Smooth muscle cell (in vitro differentiated cells): ENCODE results near the gene SALL4. TPM values are rescaled to one million over a fixed set of nuclear protein-coding genes. Genes with fewer than 3 reads are reported as not detected.

Source experiments
- DNase-seq: peaks from one replicate; lab custom pipeline; 2025; ENCODE audit not compliant: unreplicated experiment; lab: John Stamatoyannopoulos, UW
- H2AFZ ChIP-seq: fragments of 200-600 bp; sonication (generic); 2 replicates; pipeline ENCODE4 v1.6.0; 2016; ENCODE audit warnings: antibody characterized with exemption, low read depth, mild to moderate bottlenecking
- H3F3A ChIP-seq: fragments of 200-600 bp; sonication (generic); 2 replicates; pipeline ENCODE4 v1.6.0; 2017; ENCODE audit warnings: antibody characterized with exemption, low read depth
- H3K27ac ChIP-seq: fragments of 200-600 bp; sonication (generic); 2 replicates; pipeline ENCODE4 v1.5.1; 2016; ENCODE audit warnings: low read depth, mild to moderate bottlenecking
- H3K27me3 ChIP-seq: fragments of 200-600 bp; sonication (generic); 2 replicates; pipeline ENCODE4 v1.6.1; 2016; ENCODE audit warnings: low read depth, mild to moderate bottlenecking
- H3K36me3 ChIP-seq: fragments of 200-600 bp; sonication (generic); 2 replicates; pipeline ENCODE4 v1.5.1; 2016; ENCODE audit warnings: low read depth
- H3K4me1 ChIP-seq: fragments of 200-600 bp; sonication (generic); 2 replicates; pipeline ENCODE4 v1.5.1; 2016; ENCODE audit warnings: low read depth
- H3K4me2 ChIP-seq: fragments of 200-600 bp; sonication (generic); 2 replicates; pipeline ENCODE4 v1.6.0; 2016; ENCODE audit warnings: mild to moderate bottlenecking
- H3K4me3 ChIP-seq: fragments of 200-600 bp; sonication (generic); 2 replicates; pipeline ENCODE4 v1.5.1; 2016; ENCODE audit warnings: mild to moderate bottlenecking
- H3K79me2 ChIP-seq: fragments of 200-600 bp; sonication (generic); 2 replicates; pipeline ENCODE4 v1.6.0; 2016; ENCODE audit warnings: low read depth, mild to moderate bottlenecking
- H3K9ac ChIP-seq: fragments of 200-600 bp; sonication (generic); 2 replicates; pipeline ENCODE4 v1.6.0; 2016; ENCODE audit warnings: low read depth
- H3K9me3 ChIP-seq: fragments of 200-600 bp; sonication (generic); replicated peaks from 2 replicates; pipeline ENCODE4 v1.5.1; 2016; ENCODE audit warnings: low read depth
- H4K20me1 ChIP-seq: fragments of 200-600 bp; sonication (generic); 2 replicates; pipeline ENCODE4 v1.6.0; 2016; ENCODE audit warnings: low read depth
- WGBS: methylation state at CpG from one replicate; pipeline ENCODE4 v1.1.7; 2016; ENCODE audit warnings: low lambda C conversion rate; 5-methylcytosine and 5-hydroxymethylcytosine counted together
- polyA plus RNA-seq: library from polyadenylated mRNA; unstranded; fragments of >200 nt; fragmentation: Nextera tagmentation; extraction: Ambion mirVana; gene quantifications from 2 replicates; pipeline ENCODE4 v1.2.1, GENCODE V29; 2016
- total RNA-seq: library from RNA; depleted of rRNA; stranded (reverse); fragments of >200 nt; gene quantifications from 2 replicates; pipeline ENCODE4 v1.2.3, GENCODE V29; 2014
- TF ChIP-seq, protein P1 (sequence below): fragments of 200-600 bp; sonication (generic); IDR thresholded peaks from 2 replicates; pipeline ENCODE4 v1.5.1; 2017; ENCODE audit warnings: borderline replicate concordance, mild to moderate bottlenecking, antibody characterized with exemption; ENCODE audit not compliant: insufficient read depth, poor library complexity, severe bottlenecking

Gene SALL4
- total and polyA plus RNA-seq, 2 experiments from 2014 or later: 14.2 to 17.6 TPM

DNA sequence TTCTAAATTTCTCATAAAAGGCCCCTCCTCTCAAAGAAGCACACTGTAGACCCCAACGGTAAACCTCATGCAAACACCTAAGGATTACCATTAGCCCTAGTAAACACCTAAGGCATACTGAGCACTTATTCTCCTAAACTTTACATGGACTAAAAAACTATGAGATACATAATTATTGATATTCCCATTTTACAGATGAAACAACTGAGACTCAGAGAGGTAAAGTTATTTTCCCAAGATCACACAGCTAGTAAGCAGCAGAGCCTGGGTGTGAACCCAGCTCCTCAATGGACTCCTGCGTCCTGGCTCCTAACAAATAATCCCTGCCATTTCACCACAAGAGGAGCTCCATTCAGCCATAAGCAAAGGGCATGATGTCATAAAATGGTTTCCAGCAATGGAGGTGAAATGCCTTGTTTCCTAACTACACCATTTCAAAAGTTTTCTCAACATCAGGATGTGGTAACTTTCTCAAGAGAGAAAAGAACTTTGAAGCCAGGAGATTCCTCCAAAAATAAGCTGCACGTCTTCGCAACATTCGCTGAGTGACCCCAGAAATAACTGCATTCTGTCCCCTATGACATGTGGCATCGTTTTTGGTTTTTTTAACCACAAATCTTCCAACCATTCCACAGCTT lies 38.2 kb downstream of the SALL4 start:
- no peaks in the 10 kb centered on the region for H4K20me1 ChIP-seq
- TF ChIP-seq, protein P1, sequence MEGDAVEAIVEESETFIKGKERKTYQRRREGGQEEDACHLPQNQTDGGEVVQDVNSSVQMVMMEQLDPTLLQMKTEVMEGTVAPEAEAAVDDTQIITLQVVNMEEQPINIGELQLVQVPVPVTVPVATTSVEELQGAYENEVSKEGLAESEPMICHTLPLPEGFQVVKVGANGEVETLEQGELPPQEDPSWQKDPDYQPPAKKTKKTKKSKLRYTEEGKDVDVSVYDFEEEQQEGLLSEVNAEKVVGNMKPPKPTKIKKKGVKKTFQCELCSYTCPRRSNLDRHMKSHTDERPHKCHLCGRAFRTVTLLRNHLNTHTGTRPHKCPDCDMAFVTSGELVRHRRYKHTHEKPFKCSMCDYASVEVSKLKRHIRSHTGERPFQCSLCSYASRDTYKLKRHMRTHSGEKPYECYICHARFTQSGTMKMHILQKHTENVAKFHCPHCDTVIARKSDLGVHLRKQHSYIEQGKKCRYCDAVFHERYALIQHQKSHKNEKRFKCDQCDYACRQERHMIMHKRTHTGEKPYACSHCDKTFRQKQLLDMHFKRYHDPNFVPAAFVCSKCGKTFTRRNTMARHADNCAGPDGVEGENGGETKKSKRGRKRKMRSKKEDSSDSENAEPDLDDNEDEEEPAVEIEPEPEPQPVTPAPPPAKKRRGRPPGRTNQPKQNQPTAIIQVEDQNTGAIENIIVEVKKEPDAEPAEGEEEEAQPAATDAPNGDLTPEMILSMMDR: no peak
- H3K4me2 ChIP-seq: no peak overlapping the region
- peaks cover 21% of the 10 kb centered on the region for H3K79me2 ChIP-seq
- H3K4me1 ChIP-seq: no peaks in the 10 kb centered on the region
- H2AFZ ChIP-seq: no peak overlapping the region
- peaks cover 4% of the 10 kb centered on the region for H3F3A ChIP-seq
- no peak overlapping the region for H3K9ac ChIP-seq
- no peaks in the 10 kb centered on the region for H3K9me3 ChIP-seq
- no peak overlapping the region for H3K27ac ChIP-seq
- no peaks in the 10 kb centered on the region for H3K27me3 ChIP-seq
- WGBS: 91% methylated on average over 6 of the region's 6 CpGs
- no peaks in the 10 kb centered on the region for H3K36me3 ChIP-seq
- H3K4me3 ChIP-seq: no peak overlapping the region
- DNase-seq: no peak

DNA sequence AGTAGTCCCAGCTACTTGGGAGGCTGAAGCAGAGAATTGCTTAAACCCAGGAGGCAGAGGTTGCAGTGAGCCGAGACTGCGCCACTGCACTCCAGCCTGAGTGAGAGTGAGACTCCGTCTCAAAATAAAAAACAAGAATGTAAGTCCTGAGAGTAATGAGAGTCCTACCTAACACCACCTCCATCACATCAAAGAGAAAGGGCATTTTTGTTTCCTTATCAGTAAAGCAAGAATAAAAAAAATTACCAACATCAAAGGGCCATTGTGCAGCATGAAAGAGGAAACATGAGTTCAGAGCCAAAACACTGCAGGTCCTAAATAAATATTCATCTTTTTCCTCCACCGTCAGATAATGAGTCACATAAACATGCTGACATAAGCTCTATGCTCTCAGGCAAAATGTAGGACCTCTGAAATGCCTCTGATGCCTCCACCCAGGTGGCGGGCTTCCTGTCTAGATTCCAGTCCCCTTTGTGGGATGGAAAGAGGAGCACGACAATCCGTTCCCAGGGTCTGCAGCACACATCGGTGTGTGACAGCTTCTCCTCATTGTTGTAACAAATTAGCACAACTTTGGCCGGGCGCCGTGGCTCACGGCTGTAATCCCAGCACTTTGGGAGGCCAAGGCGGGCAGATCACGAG lies 41.3 kb downstream of the SALL4 start:
- Histone ChIP-seq H3F3A (no peaks in the 10 kb centered on the region), H2AFZ (no peak overlapping the region), H3K27me3 (no peaks in the 10 kb centered on the region), H3K4me2 (no peak overlapping the region), H3K4me3 (no peak overlapping the region), H3K9me3 (no peaks in the 10 kb centered on the region), H3K4me1 (no peaks in the 10 kb centered on the region), H3K27ac (peak overlapping the region; percentile 42), H3K36me3 (no peaks in the 10 kb centered on the region), H4K20me1 (no peaks in the 10 kb centered on the region), H3K9ac (no peak overlapping the region), H3K79me2 (peaks cover 24% of the 10 kb centered on the region)
- TF ChIP-seq, protein P1: no peak
- no peak for DNase-seq
- 71% methylated on average over 14 of the region's 14 CpGs for WGBS

DNA sequence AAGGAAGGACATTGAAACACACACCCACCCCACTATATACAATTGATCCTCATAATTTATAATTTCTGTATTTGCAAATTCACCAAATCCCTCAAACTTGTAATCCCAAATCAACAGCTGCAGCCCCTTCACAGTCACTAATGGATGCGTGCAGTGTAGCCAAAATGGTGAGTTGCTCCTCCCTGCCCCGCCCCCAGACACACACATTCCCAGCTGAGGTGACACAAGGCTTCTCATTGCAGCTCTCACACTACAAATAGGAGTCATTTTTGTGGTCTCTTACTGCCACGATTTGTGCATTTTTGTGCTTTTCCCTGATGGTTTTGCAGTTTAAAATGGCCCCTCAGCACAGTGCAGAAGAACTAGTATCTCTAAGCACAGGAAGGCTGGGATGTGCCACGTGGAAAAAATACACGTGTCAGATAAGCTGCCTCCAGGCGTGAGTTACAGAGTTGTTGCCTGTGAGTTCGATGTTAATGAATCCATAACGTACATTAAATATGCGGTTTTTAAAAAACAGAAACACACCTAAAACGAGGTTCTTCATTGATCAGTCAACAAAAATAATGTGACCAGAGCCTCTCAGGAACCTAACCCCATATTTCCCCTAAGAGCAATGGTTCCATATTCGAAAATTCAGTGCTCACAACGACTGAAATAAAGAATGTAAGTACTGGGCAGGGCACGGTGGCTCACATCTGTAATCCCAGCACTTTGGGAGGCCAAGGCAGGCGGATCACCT lies 42.4 kb downstream of the SALL4 start:
- Histone ChIP-seq H3K4me1 (no peaks in the 10 kb centered on the region), H3F3A (no peaks in the 10 kb centered on the region), H3K9me3 (no peaks in the 10 kb centered on the region), H3K36me3 (no peaks in the 10 kb centered on the region), H3K27ac (no peak overlapping the region), H3K9ac (no peak overlapping the region), H3K27me3 (no peaks in the 10 kb centered on the region), H2AFZ (no peak overlapping the region), H4K20me1 (no peaks in the 10 kb centered on the region), H3K79me2 (peaks cover 27% of the 10 kb centered on the region), H3K4me3 (no peak overlapping the region), H3K4me2 (no peak overlapping the region)
- TF ChIP-seq, protein P1: no peak
- 80% methylated on average over 14 of the region's 14 CpGs for WGBS
- DNase-seq: no peak
